Measurements from ENCODE around the gene PXK.

The PXK gene

DNA sequence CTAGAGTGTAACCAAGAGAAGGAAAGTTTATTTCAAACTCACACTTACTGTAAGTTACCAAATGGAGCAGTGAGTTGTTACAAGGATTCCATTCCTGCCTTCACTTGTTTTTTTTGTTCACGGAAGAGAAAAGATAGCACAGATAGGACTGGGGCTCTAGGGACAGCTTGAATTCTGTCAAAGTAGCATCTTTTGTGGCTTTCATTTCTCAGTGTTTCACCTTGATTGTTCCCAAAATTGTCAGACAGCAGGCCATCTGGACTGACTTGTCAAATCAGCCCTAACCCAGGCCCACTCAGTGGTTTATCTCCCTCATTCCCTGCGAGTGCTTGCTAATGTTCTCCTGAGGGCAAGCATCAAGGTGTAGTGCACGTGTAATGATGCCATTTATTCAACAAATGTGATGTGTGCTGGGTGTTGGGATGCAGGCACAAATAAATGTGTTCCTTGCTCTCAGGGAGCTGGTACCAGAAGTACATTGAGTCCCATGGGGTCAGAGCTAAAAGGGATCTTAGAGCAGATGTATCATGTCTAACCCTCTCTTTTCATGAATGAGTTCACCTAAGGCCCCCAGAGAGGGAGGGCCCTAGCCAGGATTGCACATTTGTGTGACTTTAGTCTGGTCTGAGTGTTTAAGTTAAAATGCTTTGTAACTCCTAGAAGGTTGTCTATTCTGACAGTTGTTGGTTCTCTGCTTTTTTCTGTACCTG is 51.8 kb downstream of the PXK start:
- DNase-seq = no peak

DNA sequence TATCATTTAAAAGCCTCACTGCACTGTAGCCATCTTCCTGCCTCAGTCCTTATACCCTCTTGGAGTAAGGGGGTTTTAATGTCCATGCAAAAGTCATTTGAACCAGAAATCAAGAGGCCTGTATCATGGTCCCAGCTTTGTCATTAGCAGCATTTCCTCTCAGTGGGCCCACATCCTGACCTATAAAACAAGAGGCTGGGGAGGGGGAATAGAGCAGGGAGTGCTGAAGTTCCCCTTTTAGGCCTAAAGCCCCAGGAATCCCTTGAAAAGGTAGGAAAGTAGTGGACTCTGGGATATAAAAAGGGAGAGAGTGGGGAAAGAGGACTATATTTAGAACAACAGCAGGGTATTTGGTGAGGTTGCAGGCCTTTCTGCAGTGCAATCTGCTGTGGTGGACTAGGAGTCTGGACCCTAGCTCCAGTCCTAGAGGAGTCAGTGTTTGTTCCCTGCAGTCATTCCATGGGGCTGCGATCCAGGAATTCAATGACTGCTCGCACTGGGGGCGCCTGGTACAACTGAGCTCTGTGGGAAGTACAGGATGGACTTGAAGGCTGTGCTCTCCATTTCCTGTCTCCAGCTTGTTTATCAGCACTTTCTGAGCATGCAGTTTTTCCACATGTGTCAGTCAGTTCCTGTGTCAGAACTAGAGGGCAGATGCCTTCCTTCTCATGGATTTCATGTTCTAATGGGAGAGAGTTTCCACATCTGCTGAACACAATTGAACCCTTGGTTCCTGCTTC is 54.1 kb downstream of the PXK start:
- DNase-seq = no peak

DNA sequence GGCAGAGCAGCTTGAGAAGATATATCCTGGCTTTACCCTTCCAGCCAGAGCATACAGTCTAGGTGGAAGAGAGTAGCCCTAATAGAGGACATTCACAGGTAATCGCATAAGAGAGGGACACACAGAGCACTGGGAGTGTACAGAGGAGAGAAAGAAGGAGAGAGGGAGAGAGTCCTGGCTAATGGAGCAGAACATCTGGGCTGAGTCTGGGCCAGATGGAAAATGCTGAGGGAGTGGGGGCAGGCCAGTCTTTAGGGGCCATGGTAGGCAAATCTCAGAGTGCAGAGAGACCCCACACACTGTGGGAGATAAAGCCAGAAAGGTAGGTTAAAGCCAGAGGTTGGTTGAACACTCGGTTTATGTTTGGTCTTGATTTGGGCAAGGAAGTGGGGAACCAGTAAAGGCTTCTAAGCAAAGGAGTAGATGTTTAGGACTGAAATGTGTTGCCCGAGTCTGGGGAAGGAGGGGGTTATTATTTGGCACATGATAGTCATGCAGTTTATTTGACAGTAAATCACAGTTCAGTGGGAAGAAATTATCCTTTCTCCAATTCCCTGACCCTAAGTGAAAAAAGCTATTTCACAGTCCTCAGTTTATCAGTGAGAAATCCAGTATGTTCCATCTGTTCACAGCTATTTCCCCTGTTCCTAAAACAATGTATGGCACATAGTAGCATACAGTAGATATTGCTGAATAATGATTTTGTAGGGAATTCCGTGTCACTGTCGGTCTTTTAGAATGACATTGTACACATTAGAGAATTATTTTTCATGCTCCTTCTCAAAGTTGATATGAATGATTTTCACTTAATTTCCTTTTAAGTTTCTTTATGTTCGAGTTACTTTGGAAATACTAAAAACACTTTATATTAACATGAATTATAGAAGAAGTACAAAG is 55.2 kb downstream of the PXK start:
- DNase-seq = no peak

DNA sequence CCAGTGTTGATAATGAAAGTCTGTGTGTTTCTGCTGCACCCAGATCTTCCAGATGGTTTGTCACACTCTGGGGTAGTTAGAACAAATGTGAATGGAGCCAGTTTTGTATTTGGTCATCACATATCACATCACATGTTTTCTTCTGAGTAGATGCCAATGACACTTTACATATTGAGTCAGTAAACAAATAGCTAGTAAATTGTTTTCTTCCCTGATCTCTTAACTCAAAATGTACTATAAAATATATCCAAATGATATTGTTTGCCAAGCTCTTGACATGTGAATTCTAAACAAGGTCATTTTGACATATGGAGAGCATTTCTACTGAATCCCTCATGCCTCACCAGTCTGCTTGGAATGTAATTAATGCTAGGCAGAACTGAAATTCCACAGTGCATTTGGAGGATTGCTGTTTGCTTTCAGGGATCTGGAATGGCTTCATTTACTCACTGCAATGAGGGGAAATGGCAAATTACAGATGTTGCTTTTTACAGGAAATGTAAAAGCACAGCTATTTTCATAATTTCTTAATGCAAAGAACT is 55.9 kb downstream of the PXK start:
- peak; percentile 13 to 39 for DNase-seq

DNA sequence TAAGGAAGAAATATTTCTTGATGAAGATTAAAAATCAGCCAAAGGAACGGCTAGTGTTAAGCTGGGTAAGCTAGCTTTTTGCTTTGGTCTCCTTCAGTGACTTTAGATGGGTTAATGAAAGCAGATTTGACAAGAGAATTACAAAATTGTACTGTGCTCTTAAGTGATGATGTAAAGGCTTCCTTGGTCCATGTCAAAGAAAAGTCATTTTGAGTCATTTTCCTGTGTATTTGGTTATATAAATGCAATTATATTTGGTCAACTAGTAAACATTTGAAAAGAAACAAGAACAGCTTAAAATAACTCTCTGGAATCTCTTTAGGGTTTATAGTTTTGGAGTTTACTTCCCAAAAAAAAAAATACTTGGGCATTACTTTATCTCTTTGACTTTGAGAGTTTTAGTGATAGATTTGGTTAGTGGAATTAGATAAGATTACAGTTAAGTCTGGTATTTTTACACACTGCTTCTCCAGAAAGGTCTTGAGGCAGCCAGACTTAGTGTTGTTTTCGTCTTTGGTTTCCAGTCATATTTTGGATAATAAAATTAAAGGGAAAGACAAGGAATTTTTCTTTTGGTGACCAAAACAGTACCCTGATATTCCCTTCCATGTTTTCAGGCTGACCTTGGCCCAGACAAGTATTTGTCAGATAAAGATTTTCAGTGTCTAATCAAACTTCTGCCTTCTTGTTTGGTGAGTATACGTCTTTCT is 58.6 kb downstream of the PXK start:
- no peak for DNase-seq

DNA sequence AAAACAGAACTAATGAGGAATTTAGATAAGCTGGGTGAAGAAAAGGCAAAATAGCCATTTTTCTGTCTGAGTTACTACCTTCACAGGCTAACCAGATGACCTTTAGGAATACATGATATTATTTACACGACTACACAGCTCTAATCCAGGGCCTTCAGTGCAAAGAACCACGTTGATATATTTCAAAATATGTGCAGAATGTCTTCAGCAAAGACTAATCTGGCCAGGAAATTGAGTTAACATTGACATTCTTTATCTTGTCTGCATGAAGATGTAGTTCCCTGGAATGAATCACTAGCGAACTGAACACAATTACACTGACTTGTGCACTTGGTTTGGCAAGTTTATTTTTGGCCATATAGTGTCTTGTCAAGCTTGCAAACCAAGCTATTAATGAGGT is 59.5 kb downstream of the PXK start:
- no peak for DNase-seq

DNA sequence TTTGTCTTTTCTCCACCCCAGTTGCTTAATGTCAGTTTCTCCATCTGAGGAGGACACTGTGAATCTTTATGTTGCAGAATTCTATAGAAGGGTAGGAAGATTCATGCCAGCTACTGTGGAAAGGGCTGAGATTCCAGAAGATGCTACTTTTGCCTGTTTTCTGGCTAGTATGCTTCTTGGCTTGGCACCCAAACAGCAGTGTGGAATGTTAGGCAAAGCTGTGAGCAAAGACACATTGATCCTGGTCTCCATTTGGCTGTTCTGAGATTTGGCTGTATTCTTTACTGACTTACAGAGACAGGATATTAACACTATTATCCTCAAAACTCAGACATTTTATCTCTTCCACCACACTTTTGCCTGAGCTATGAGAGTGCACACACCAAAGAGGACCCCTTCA is 61.6 kb downstream of the PXK start:
- DNase-seq = no peak

DNA sequence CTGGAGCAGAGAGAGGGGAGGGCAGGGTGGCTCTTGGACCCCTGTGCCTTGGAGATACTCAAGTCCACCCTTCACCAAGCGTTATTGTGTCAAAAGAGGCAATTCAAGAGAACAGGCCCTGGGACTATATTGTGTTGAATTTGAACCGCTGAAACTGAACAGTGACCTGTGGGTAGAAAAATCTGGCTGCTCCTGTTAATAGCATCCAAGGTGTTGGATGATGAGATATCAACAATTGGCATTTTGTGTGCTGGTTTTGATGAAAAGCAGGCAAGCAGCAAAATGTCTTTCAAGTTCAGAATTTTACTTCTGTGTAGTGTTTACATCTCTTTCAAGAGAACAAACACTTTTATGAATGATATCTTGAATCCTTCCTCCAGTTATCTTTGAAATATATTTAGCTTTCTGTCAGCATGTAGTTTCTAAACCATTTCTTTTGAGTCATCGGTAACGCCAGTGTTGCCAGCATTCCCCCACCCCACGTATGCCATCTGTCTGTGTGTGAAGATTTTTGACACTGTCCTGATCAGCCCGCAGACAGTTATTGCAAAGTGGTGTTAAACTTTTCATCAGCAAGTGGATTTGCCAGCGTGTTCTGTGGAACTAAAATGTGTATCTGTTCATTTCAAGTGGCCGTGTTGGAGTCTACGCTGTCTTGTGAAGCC is 66.1 kb downstream of the PXK start:
- DNase-seq = no peak

DNA sequence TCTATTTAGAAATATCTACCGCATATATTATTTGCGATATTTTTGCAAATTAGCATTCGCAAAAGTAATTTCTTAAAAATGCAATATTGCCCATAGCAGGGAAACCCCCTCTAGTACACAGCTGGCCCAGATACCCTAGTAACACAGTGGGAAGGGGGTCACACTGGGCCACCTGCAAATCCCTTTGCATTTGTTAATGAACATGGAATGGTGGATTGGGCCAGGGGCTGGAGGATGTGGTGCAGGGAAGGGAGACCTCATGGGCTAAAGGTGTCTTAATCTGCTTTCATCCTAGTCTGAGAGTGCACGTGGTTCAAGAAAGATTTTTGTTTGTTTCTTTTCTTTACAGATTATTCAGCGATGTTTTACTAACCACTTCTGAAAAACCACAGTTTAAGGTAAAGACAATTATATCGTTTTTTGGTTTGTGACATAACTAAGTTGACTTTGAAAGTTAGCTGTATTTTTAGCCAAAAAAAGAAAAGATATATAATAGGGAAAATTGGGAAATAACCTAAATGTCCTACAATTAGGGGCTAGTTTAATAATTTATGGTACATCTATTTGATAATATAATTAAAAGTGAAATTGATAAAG is 70.9 kb downstream of the PXK start:
- no peak for DNase-seq

DNA sequence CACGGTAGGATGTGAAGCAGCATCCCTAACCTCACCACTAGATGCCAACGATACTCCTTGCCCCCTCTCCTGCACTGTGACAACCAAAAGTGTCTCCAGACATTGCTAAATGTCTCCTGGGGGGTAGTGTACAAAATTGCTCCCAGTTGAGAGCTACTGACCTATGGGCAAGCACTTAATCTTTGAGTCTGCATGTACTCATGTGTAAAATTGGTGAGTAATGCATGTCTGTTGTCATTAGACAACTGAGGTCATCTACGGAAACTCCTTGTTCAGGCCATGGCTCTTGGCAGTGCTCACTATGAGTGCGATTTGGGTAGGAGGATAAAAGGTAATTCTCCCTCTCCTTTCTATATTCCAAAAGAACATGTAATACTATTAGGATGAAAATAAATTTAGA is 71.7 kb downstream of the PXK start:
- no peak for DNase-seq

DNA sequence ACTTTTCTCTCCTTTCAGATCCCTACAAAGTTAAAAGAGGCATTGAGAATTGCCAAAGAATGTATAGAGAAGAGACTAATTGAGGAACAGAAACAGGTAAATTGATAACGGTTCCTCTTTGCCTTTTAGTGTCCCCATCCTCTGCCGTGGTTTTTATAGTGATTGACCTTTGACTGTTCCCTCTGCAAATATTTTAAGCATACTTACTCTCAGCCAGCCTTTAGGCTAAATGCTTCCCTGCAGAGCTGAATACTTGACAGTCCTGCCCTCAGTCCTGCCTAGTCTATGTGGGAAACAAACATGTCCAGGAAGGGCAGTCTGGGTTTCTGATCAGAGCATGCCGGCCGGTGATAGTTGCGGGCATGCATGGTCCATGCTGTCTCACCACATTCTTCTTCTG is 76.2 kb downstream of the PXK start:
- DNase-seq = no peak

DNA sequence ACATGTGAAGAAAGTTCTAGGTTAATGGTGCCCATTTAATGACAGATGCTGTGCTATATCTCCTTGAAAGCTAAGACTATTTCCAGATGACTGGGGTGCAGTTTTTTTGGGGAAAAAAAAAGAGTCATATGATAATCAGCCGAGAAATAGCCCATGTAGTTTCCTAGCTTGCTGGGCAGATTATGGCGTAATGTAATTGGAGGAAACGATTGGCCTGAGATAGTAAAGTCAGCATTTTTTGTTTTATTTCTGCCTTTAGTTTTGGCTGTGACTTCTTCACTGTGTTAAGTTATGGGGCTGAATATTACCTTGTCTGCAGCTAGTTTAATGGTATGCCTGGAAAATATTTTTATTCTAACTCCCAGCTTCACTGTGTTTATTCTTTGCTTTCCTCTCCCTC is 77.0 kb downstream of the PXK start:
- peak; percentile 17 to 26 for DNase-seq

DNA sequence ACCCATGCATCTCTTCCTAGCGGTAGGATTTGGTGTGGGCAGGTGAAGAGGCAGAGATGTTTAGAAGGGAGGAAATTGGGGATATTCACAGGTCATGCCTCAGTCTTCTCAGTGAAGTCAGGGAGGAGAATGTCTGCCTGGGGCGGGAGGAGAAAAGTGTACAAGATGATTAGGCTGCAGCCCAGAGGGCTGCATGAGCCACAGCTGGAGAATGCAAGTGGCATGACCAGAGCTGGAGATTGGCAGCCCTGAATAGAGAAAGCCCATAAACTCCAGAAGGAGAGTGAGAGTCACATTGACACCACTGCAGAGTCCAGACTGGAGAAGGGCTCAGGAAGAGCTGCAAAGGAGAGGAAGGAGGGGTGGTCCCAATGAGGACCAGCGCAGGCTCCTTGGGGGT is 78.3 kb downstream of the PXK start:
- DNase-seq = no peak

DNA sequence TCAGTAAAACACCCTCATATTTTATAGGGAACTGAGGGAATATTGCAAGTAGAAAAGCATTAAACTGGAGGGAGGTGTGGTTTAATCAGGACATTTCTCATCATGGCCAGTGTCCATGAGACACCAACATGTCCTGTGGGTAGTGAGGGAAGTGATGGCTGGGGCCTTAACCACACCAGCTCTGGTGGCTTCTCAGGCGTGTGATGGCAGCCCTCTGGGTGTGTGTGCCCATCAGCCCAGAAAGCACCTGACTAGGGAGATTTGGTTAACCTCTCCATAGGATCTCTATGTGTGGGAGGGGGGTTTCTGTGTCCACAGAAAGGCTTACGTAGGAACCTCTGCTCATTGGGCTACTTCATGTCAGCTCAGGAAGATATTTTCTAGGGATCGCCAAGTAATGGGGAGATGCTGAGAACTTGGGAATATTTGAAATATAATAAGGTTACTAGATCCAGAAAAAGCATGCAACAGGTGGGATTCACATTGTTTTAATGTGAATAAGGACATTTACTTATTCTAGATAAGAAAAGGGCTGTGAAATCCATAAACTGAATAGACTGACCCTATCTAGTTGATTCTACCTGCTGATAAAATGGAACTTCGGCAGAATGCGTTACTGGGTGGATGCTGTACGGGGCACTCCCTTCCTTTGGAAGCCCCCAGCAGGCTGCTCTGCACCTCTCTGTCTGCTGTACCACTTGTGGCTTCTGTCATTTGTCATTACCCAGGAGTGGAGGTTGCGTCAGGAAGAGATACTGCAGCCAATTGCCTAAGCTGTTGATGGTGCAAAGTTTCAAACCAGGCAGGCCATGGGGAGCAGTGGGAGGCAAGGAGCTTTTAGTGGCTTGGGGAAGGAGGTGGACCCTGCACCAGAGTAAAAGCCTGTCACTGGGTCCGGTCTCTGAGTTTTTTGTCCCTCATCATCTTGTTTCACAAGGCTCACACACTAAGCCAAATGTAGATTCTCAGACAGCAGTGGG is 79.4 kb downstream of the PXK start:
- DNase-seq = no peak

DNA sequence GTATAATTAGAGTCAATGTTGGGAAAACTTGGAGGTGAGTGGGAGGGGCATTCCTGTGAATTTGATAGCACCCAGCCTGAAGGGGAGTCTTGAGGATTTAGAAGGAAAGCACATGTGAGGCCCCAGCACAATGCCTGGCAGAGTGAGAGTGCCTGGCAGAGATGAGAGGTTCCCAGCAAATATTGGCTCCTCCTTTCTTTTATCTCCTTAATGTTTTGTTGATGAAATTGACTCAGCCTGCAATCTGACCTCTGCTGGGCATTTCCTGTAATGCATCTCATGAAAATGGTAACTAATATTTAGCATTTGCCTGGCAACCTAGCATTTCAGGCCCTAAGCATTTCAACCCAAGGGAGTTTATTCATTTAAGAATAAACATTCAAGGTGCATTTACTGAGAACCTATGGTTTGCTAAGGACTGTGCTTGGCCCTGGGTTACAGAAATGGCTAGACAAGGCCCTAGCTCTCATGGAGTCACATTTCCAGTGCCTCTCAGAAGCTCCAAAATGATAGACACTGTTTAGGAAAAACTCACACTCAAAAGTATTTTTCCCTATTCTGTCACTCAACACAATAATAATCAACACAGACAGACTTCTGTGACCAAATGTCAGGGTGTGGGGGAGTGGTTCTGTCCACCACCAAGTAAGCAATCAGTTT is 82.0 kb downstream of the PXK start:
- DNase-seq = peak; percentile 68 to 75

DNA sequence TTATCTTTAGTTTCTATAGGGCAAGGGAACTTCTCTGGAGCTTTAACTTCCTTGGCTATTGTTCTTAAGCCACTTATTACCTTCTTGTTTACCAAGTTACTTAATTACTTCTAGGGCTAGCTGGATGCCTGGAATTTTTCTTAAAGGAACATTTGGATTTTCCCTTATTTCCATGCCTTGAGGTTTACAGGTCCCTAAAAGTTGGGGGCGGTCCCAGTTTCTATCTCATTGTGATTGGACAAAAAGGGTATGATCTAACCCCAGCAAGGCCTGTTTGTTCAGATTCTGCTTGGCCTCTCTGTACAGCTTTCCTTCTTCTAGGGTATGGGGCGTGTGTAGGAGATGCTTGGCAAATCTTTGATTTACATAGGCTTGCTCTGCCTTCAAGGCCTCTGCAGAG is 83.5 kb downstream of the PXK start:
- no peak for DNase-seq

DNA sequence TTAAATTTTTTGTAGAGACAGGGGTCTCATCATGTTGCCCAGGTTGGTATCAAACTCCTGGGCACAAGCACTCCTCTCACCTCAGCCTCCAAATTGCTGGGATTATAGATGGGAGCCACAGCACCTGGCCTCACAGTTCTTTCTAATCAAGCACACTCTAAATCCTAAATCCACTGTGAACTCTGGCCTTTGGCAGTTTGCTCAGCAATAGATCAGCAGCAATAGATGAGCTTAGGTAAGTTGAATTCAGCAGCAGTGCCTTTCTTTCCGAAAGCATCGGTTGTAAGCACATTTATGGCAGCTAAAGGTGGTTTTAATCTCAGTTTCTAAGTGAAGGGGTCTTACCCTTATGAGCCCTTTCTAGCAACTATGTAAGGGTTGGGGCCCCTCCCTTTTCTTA is 84.4 kb downstream of the PXK start:
- DNase-seq = no peak

DNA sequence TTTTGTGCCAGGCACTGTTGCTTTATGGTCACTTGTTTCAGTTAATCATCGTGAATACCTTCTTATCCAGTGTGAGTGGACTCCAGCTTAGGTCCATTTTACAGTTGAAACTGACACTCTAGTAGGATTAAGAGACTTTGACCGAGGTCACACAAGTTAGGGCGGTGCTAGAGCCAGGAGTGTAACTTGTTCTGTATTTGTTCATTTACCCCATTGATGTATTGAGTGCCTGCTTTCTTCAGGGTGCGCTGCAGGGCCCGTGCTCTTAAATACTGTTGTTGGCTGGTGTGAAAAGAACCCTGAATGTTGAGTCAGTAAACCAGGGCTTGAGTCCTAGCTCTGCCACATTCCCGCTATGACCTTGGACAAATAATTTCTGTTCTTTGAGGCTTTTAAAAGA is 85.5 kb downstream of the PXK start:
- DNase-seq = no peak

DNA sequence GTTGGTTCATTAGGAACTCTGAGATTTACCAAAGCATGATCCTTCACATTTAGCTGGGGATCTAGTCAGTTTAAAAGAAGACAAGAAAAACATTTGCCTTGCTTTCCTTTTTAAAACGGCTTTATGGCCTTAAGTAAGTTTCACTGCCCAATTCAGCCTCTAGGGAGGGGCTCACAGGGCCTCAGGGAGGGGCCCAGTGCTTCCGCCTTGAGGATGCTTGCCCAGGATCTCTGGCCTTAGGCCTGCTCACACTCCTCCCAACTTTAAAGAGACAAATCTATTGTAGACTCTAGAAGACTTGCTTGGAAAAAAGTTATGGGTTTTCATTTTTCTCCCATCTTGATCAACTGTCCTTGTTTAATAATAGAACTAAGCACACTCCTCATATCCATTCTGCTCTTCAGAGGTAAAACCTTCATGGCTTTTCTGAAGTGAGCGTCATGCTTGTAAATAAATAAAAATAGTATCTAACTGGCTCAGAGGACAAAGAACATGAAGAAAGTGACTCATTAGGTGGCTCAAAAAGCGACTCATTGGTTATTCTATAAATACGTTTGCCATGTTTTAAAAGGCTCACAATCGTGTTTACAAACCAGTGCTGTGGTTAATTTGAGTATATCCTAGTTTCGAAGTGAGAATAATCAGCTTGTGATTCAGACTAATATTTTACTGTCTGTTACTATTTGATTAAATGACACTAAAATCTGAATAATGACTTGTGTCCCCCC is 87.3 kb downstream of the PXK start:
- no peak for DNase-seq
